GM19043 (cell line): ENCODE results near the gene UQCRHL.
"Not testable (repeated sequence)": the region's sequence is repeated elsewhere in the genome, so short reads cannot be mapped to it uniquely, and the experiment has no call there.

Experiments used
- ATAC-seq: cut with Tn5 transposase; IDR thresholded peaks from one replicate; pipeline ENCODE4 v1.9.1; 2021; ENCODE audit warnings: low read depth; ENCODE audit not compliant: unreplicated experiment

Gene UQCRHL

DNA sequence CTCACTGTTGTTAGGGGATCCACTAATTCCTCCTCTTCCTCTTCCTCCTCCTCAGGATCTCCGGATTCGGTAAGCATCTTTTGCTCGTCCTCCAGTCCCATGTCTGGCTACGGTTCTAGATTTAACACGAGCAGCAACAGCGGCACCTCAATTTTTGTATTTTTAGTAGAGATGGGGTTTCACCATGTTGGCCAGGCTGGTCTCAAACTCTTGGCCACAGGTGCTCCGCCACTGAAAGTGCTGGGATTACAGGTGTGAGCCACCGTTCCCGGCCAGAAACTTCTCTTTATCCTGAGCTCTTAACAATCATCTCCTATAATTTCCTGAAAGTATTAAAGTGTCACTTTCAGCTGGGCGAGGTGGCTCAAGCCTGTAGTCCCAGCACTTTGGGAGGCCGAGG, at the start of gene UQCRHL:
TSS of gene UQCRHL (minus strand) at position 101 of the 400 bp plus-strand sequence. CDS start at position 101, 0 bp downstream.
- ATAC-seq, result not testable (repeated sequence)

- ATAC-seq, result no peak
These were observed 49.4 kb upstream of the UQCRHL start for GRCh38 chr1:15856888-15857287.

DNA sequence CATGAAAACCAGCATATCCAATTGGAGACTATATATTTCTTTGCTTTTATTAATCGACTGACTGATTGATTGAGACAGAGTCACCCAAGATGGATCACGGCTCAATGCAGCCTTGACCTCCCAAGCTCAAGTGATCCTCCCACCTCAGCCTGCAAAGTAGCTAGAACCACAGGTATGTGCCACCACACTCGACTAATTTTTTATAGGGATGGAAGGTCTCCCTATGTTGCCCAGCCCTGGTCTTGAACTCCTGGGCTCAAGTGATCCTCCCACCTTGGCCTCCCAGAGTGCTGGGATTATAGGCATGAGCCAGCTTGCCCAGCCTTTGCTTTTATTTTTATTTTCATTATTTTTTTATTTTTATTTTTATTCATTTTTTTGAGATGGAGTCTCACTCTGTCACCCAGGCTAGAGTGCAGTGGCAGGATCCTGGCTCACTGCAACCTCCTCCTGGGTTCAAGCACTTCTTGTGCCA, 45.4 kb upstream of the UQCRHL start:
- ATAC-seq, result no peak

DNA sequence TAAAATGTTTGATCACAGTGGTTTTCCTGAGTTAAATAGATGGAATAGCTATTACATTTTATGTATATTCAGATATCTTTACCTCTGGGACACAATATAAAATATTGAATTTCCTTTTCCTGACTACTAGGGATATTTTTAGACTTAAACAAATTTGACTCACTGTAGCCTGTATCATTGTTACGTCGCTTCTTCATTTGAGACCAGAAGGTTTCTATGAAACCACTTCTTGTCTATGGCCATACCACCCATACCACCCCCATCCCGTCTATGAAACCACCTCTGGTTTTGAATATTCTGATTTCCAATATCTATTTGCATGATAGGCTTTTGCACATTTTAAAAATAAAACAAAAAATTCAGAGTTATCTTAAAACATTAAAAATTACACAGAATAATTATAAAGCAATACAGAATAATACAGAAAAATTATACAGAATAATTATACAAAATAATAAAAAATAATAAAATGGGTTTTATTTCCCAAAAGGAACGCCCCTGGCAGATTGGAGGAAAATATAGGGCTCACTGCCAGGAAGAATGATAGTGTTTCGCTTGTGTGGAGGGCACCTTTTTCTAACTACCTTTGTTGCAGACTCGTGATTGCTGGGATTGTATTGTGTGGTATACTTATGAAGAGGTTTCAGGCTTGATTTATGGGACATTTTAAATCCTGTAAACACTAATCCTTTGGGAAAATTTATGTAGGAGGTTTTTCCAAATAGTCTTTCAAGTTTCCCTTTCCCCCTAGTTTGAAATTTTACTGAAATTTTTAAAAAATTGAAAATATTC, 44.8 kb upstream of the UQCRHL start:
- no peak for ATAC-seq

DNA sequence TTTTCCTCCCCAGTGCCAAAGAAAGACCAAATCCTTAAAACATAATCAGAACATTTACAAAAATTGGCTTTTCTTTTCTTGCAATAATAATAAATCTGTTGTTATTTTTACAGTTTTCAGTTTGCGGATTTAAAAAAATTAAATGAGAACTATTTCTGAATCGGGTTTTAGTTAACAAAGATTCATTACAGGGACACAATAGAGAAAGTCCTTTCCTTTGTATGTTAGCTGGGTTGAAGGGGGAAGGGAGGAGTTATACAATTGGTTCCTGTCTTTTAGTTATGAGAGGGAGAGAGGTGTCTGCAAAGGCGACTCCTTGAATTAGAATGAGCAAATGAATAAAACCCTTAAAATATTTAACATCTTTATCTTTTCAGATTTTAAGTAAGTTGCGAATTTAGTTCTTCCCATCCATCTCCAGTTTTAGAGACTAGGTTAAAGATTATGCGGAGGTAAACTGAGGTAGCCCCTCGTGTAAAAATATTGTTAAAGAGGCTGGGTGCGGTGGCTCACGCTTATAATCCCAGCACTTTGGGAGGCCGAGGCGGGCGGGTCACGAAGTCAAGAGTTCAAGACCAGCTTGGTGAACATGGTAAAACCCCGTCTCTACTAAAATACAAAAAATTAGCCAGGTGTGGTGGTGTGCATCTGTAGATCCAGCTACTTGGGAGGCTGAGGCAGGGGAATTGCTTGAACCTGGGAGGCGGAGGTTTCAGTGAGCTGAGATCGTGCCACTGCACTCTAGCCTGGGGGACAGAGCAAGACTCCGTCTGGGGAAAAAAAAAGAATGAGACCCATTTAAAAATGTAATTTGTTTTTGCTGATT, 44.0 kb upstream of the UQCRHL start:
- no peak for ATAC-seq

GRCh38 chr1:15850471-15851001, 43.1 kb upstream of the UQCRHL start:
- no peak for ATAC-seq

- no peak for ATAC-seq
These were observed 42.4 kb upstream of the UQCRHL start for GRCh38 chr1:15849775-15850324.

DNA sequence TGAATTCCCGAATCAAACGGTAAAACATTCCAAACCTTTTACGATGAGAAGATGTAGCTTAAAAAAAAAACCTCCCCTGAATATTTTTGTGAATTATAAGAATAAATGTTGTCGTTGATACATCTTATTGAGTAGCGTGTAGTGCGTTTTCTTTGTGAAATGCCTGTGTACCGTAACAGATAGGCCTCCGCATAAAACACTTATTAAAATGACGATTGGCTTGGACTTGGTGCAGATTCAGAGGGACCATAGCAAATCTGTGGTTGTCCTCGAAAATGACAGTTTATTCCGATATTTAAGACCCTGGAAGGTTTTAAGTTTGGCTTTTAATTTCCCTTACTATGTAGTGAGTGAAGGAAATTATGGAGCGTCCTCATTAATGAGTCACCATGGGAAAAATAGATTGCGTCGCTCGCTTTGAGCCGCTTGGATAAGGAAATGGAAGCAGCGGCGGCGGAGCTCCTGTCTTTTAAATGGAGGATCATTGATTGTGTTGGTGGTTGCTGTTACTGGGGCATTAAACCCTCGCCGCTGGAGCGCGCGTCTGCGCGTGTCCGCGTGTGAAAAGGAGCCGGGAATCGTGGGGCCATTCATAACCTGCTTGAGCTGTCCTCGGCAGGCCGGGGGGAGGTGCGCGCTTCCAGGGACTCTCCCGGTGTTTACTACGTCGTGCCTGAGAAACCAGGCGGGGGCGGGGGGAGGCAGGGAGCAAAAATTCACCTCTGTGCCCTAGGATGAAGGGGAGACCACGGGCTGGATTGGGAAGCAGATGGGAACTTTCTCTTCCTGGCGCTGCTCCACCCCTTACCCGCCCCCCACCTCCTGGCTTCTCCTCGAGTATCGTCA, 41.7 kb upstream of the UQCRHL start:
- ATAC-seq, result no peak

GRCh38 chr1:15848143-15848928, 40.9 kb upstream of the UQCRHL start:
- no peak for ATAC-seq

DNA sequence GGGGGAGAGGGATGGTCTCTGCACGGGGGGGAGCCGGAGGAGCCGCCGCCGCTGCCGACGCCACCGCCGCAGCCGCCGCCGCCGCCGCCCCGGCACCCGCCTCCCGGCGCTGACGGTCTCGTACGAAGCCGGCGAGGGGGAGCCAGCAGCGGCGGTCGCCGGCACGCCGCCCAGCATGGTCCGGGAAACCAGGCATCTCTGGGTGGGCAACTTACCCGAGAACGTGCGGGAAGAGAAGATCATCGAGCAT, 40.4 kb upstream of the UQCRHL start:
- no peak for ATAC-seq

- peak; percentile 64 for ATAC-seq
These were observed 39.8 kb upstream of the UQCRHL start, which contains the start of gene SPEN for GRCh38 chr1:15847100-15847892. Gene SPEN (plus strand): TSS chr1:15847707. CDS start chr1:15848068, 361 bp downstream.

- ATAC-seq, result not testable (repeated sequence)
These were observed 38.6 kb upstream of the UQCRHL start for GRCh38 chr1:15846056-15846455.

DNA sequence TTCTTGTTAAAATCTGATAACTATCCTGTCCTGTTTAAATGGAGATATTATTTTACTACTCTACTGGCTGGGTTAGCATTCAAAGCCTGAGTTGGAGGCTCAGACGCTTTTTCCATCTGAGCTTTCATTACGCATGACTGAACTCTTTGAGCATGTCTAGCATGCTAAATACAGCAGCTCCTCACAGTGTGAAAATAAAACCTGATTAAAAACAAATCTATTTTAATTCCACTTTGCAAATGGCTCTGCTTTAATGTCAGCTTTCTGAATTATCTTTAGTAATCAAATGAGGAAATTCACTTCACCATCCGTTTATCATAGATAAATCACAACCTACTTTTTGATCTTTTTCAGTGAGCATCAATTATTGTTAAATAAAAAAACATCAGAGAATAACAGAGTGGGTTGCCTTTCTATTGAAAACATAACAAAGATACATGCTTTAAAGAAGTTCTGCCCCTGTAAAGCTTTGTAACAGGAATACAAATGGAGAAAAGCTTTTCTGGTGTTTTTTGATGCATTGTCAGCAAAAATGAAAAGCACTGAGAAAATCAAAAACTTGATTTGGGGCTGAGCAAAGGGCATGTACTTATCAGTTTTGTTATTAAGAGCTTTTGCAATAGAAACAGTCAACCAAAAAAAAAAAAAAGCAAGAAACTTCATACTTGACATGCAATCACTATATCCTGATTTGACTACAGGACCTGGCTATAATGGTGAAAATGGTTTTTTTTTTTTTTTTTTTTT, 36.5 kb upstream of the UQCRHL start:
- ATAC-seq, result no peak

DNA sequence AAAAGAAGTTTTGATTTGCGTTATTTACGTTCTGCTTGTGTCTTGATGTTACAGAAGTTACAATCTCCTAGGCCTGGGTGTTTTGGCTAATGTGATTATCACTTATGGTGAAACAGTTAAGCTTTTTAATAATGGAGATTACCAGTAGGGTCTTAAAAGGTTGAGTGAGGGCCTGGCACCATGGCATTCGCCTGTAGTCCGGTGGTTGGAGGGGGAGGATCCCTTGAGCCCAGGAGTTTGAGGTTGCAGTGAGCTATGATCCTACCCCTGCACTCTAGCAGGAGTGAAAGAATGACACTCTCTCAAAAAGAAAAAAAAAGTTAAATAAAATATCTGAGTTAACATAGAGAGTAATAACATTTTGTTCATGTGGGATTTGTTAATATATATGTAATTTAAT, 31.3 kb upstream of the UQCRHL start:
- no peak for ATAC-seq

- ATAC-seq, result no peak
These were observed 30.5 kb upstream of the UQCRHL start for GRCh38 chr1:15837931-15838330.

DNA sequence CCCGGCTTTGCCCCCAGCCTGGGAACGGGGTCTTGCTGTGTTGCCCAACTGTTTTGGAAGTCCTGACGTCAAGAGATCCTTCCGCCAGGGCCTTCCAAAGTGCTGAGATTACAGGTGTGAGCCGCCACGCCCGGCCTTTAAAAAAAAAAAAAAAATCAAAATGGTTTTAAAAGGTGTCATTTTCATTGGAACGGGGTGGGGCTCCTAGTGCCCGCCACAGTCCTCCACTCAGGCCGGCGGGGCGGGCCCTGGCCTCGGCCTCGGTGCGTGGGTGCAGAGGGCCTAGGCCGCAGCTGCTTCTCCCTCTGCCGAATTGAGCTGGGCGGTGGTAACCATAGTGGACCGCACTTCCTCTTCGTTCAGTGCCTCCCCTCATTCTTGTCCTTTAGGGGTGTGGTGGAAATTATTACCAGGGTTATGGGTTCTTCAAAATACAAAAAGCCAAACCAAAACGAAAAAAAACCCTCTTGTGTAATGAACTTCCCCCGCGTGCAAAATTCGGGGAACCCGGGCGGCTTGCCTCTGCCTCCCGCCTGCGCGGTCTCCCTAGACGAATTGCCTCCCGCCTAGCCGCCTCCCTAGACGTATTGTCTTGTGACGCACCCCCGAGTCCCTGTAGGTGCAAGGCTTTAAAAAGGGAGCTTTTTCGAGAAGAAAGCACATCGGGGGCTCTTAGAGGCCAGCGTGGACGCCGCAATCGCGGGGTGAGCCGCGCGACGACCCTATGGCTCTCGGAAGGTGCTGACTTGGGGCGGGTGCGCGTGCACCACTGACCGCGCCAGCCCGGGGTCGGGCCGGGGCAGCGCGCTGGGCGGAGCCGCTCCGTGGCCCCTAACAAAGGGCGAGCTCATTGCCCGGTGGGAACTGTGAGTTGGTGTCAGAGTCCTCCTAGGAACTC, 29.6 kb upstream of the UQCRHL start:
- no peak for ATAC-seq

DNA sequence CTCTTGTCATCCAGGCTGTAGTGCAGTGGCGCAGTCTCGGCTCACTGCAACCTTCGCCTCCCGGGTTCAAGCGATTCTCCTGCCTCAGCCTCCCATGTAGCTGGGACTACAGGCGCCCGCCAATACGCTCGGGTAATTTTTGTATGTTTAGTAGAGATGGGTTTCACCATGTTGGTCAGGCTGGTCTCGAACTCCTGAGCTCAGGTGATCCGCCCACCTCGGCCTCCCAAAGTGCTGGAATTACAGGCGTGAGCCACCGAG, 29.0 kb upstream of the UQCRHL start:
- not testable (repeated sequence) for ATAC-seq
